22Rv1 (cell line): Measurements from ENCODE around the gene SLCO3A1.

ENCODE experiments used
- H3K27ac ChIP-seq: fragments of 450-650 bp; 2 replicates; pipeline ENCODE4 v1.5.1; 2017
- ZFX ChIP-seq: fragments of 450-650 bp; IDR thresholded peaks from 2 replicates; pipeline ENCODE4 v1.6.1; 2017; ENCODE audit warnings: antibody characterized with exemption, borderline replicate concordance
- TF ChIP-seq, protein P1 (sequence below): fragments of 450-650 bp; IDR thresholded peaks from 2 replicates; pipeline ENCODE4 v1.5.1; 2017; ENCODE audit warnings: mild to moderate bottlenecking

Gene SLCO3A1

DNA sequence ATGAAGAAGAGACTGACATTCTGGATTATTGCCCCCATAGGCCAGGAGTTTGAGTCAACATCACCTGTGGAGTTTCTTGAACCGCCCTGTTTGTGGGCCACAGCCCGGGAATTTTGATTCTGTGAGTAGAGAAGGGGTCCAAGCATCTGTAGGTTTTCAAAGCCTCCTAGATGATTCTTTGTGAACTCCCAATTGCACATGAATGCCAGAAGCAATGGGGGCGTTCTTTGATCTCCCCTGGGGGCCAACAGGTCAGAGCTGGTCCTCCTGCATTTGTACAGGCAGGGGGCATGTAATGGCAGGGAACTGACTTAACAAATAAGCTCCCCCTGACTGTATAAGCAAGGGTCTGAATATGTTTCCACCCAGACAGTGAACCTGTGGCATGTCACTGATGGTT, 260.3 kb downstream of the SLCO3A1 start:
- no peak overlapping the region for H3K27ac ChIP-seq
- TF ChIP-seq ZFX = no peak
- TF ChIP-seq, protein P1, sequence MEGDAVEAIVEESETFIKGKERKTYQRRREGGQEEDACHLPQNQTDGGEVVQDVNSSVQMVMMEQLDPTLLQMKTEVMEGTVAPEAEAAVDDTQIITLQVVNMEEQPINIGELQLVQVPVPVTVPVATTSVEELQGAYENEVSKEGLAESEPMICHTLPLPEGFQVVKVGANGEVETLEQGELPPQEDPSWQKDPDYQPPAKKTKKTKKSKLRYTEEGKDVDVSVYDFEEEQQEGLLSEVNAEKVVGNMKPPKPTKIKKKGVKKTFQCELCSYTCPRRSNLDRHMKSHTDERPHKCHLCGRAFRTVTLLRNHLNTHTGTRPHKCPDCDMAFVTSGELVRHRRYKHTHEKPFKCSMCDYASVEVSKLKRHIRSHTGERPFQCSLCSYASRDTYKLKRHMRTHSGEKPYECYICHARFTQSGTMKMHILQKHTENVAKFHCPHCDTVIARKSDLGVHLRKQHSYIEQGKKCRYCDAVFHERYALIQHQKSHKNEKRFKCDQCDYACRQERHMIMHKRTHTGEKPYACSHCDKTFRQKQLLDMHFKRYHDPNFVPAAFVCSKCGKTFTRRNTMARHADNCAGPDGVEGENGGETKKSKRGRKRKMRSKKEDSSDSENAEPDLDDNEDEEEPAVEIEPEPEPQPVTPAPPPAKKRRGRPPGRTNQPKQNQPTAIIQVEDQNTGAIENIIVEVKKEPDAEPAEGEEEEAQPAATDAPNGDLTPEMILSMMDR = no peak

DNA sequence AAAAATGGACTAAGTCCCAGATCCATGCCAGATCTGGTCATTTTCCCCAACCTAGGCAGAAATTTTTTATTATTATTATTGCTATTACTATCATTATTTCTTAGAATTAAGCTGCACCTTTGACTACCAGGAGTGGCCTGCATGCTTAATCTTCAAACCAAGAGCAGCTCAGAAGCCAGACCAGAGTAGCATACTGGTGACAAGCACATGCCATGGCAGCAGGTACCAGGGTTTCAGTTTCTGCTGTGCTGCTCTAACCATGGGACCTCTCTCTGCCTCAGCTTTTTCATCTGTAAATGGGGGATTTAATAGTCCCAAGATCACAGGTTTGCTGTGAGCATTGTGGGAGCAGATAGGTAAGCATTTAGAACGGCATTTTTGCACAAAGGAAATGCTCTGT, 262.3 kb downstream of the SLCO3A1 start:
- TF ChIP-seq ZFX = no peak
- TF ChIP-seq, protein P1 = no peak
- no peak overlapping the region for H3K27ac ChIP-seq

DNA sequence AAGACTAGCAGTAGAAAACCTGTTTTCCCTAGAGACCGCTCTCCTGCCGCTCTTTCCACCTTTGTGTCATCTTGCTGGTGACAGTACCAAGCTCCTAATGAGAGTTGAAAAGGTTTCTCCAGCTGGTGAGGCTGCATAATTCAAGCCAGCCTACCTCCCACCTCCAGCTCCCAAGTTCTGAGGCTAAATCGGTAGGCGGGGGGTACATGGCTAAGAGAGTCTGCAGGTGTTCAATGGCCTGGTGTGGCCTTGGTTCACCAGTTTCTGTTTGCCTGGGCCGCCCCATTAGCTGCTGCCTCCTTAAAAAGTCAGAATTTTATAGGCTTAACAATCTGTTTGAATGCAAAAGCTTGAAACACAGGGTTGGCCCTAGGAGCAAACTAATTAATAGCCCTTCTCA, 262.8 kb downstream of the SLCO3A1 start:
- H3K27ac ChIP-seq = no peak overlapping the region
- no peak for TF ChIP-seq ZFX
- TF ChIP-seq, protein P1 = no peak

DNA sequence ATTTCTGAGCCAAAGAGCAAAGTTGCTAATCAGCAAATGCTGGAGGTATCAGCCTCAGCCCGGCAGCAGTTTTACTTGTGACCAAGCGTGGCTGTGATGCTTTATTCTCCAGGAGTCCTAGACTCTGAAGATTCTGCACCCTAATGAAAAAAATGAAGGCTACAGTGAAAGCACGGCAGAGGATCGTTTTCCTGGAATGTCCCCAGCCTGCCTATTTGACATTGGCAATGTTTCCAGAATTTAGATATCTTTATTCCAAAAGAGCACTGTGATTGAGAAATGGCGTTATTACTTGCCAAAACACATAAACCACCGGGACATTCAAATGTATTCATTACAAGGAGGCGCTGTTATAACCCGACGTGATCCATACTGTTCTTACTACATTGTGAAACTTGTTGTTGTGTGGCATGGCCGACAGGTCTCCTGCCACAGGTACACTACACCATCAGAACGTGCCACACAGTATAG, 263.8 kb downstream of the SLCO3A1 start:
- H3K27ac ChIP-seq = no peak overlapping the region

DNA sequence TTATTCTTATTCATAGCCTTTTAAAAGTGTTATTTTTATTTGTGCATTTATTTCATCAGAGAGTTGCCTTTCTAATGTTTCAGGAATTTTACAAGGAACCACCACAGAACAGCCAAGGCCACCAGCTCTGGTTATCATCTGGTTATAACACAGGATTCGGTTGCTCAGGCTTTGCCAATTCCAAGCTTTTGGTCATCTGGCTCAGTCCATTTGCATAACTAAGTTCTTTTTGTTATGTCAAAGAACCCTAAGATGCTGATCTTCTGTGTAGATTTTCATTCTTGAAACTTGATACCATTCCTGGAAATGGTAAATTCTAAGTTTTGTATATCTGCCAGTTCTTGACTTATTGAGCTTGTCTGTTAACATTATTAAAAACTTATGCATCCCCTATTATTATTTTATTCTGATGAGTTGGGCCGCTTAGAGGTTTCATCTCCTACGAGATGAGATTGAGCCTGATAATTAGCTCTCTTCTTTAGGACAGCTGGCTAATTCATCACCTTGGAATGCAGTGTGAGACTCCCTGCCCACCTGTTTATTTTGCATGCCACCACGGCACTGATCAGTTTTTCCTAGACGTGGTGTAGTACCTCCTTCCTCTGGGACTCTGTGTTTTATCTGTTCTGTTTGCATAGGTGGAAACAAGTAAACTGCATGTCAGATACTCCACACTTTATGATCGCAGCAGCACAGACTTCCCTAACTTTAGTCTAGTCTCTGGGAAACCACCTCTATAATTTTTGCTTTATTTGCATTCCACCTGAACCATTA, 264.8 kb downstream of the SLCO3A1 start:
- H3K27ac ChIP-seq = no peak overlapping the region
- TF ChIP-seq ZFX = no peak
- TF ChIP-seq, protein P1 = no peak

More for the DNA sequence above, 263.8 kb downstream of the SLCO3A1 start:
- TF ChIP-seq ZFX = no peak
- TF ChIP-seq, protein P1 = no peak

DNA sequence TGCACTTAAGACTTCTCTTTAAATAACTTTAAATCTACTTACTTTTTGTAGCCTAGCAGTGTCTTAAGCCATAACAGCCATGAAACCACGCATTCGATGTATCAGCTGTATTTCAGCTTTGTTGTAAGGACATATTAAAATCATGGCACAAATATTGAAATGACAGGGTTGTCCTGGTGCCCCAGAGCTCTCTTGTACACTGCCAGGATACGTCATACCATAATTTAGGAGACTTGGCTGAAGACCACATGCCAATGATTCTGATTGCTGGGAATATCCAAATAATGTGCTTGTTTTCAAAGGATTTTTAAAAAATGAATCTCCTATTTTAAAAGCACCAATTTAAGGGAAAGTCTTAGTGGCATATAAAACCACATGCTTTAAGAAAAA, 265.4 kb downstream of the SLCO3A1 start:
- no peak for TF ChIP-seq ZFX
- TF ChIP-seq, protein P1 = no peak
- H3K27ac ChIP-seq = no peak overlapping the region

DNA sequence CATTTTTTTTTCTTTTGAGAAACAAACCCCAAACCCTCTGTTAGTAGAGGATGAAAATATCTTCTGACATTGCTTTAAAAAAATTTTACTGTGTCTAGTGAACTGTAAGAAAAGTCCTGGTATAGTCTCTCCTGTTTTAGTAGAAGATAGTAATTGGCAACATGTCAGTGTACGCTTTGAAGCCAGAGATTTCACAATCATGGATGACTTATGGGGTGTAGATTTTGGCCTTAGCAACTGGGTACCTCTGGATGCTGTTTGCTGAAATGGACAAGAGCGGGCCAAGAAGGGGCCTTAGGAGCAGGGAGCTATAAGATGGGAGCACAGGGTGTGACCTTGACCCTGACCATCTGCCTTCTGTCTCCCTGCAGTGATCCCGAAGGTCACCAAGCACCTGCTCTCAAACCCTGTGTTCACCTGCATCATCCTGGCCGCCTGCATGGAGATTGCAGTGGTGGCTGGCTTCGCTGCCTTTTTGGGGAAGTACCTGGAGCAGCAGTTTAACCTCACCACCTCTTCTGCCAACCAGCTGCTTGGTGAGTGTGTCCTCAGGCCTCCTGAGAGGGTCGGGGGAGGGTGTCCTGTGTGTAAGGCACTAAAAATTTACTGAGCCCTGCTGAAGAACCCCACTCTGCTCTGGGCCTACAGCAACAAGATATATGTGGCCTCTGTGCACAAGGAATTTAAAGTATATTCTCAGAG, 266.7 kb downstream of the SLCO3A1 start:
- TF ChIP-seq, protein P1 = no peak
- no peak for TF ChIP-seq ZFX
- H3K27ac ChIP-seq = no peak overlapping the region
